Lower leg skin (tissue), 3 donors: ENCODE results near the gene MRRF.

Experiments used
- CTCF ChIP-seq, 3 donors: fragments of 450-650 bp; IDR thresholded peaks; one replicate each; pipeline ENCODE4 v1.5.1; 2016; ENCODE audit warnings: antibody characterized with exemption in 3 of 3, mild to moderate bottlenecking in 3 of 3, moderate library complexity in 2 of 3
- POLR2A ChIP-seq, 2 donors: fragments of 450-650 bp; IDR thresholded peaks; one replicate each; pipeline ENCODE4 v1.6.1; 2016 to 2017; ENCODE audit warnings: antibody characterized with exemption in 2 of 2, mild to moderate bottlenecking in 1 of 2, moderate library complexity in 1 of 2

- TF ChIP-seq CTCF (IDR thresholded peaks at IDR 0.05): no peak
- no peak for TF ChIP-seq POLR2A (IDR thresholded peaks at IDR 0.05)
Observed at GRCh38 chr9:122339579-122339978, 74.9 kb downstream of the MRRF start.
